ENCODE data around the gene PRMT2. TPM values are rescaled to one million over a fixed set of nuclear protein-coding genes. Genes with fewer than 3 reads are reported as not detected.

The PRMT2 gene
- total and polyA plus RNA-seq, 2 donors: 83.9 to 98.8 TPM

DNA sequence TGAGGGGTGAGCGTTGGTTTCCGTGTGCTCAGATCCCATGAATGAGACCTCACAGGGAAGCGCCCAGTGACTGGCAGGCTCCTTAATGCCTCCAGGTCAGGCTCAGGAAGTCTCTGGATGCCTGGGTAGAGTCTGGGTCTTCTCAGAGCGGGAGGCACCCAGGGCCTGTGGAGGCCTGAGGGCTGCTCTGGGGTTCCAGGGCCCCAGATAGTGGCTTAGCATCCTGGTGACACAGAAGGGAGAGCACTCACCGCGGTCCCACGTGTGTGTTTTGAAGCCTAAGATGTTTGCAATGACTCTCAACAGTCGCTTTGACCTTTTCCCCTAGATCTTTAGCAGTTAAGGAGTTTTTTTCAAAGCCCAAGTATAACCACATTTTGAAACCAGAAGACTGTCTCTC is 25.0 kb downstream of the PRMT2 start:
- Histone ChIP-seq H3K27ac (ENCODE audit: low read depth in 1 of 2, low read length in 1 of 2) (no peak overlapping the region), H3K36me3 (ENCODE audit: control insufficient read depth in 2 of 2, insufficient read depth in 2 of 2, low read length in 1 of 2) (peaks cover 6 to 10% of the 10 kb centered on the region in 2 donors), H3K4me1 (ENCODE audit: control insufficient read depth in 2 of 2, insufficient read depth in 2 of 2, low read length in 2 of 2) (no peaks in the 10 kb centered on the region), H3K27me3 (ENCODE audit: control insufficient read depth in 2 of 2, insufficient read depth in 1 of 2, low read length in 1 of 2) (no peaks in the 10 kb centered on the region), H3K4me3 (ENCODE audit: low read length in 2 of 2) (no peak overlapping the region), H3K9me3 (ENCODE audit: control insufficient read depth in 2 of 2, insufficient read depth in 1 of 2, low read length in 1 of 2) (peaks cover 0 to 1% of the 10 kb centered on the region in 2 donors)
- peak in 1 of 9 donors; percentile 13 for DNase-seq (ENCODE audit: low read depth in 6 of 9, low spot score in 9 of 9)
- 96% methylated on average over 8 of the region's 8 CpGs for WGBS

DNA sequence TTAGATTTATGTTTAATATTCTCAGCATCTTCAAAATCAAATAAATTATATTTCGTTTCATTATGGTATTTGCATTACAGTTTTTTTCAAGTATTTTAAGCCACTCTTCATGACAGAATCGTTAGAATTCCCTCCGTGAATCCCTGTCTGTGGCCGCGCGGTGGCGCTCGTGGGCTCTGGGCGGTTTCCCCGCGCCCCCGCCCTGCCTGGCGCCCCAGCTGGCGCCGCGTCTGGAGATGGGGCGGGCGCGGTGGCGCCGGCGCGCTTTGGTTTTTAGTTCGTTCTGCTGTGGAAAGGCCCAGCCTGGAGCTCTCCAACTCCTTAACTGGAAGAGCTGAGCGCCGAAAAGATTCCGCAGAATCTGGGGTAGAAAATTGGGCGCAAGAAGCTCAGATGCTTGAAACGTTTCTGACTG is 25.7 kb downstream of the PRMT2 start:
- Histone ChIP-seq H3K36me3 (ENCODE audit: control insufficient read depth in 2 of 2, insufficient read depth in 2 of 2, low read length in 1 of 2) (peaks cover 6 to 10% of the 10 kb centered on the region in 2 donors), H3K4me1 (ENCODE audit: control insufficient read depth in 2 of 2, insufficient read depth in 2 of 2, low read length in 2 of 2) (no peaks in the 10 kb centered on the region), H3K9me3 (ENCODE audit: control insufficient read depth in 2 of 2, insufficient read depth in 1 of 2, low read length in 1 of 2) (no peaks in the 10 kb centered on the region), H3K4me3 (ENCODE audit: low read length in 2 of 2) (no peak overlapping the region), H3K27me3 (ENCODE audit: control insufficient read depth in 2 of 2, insufficient read depth in 1 of 2, low read length in 1 of 2) (no peaks in the 10 kb centered on the region), H3K27ac (ENCODE audit: low read depth in 1 of 2, low read length in 1 of 2) (peak overlapping the region in 1 of 2 donors; percentile 9)
- DNase-seq (ENCODE audit: low read depth in 6 of 9, low spot score in 9 of 9): peak in 8 of 9 donors; percentile 39 to 79 (median 54)
- 64% methylated on average over 29 of the region's 29 CpGs for WGBS

DNA sequence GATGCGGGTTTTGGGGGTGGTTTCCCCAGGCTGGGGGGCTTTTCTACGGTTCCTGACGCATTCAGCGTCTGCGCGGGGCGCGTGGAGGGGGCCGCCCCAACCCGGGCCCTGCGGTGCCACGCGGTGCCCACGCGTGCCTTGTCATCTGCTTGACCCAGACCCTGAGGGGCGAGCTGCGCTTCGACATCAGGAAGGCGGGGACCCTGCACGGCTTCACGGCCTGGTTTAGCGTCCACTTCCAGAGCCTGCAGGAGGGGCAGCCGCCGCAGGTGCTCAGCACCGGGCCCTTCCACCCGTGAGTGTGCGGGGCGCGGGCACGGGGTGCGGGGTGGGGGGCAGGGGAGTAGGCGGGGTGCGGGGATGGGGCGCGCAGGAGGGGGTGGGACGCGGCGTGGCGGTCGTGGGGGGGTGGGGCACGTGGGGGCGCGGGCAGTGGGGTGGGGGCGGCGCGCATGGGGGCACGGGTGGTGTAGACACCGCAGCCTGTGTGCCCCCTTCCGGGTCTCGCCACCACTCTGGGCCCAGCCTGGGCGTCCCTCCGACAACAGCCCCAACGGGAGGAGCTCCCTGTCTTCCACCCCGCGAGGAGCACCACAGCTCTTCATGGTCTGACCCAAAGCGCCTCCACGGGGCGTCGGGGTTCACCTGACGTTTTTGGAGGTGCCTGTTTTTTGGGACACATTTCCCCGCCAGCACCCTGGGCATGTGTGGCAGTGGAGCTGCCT is 26.3 kb downstream of the PRMT2 start:
- Histone ChIP-seq H3K9me3 (ENCODE audit: control insufficient read depth in 2 of 2, insufficient read depth in 1 of 2, low read length in 1 of 2) (no peaks in the 10 kb centered on the region), H3K27me3 (ENCODE audit: control insufficient read depth in 2 of 2, insufficient read depth in 1 of 2, low read length in 1 of 2) (peaks cover 0 to 3% of the 10 kb centered on the region in 2 donors), H3K4me1 (ENCODE audit: control insufficient read depth in 2 of 2, insufficient read depth in 2 of 2, low read length in 2 of 2) (no peaks in the 10 kb centered on the region), H3K36me3 (ENCODE audit: control insufficient read depth in 2 of 2, insufficient read depth in 2 of 2, low read length in 1 of 2) (peaks cover 6 to 10% of the 10 kb centered on the region in 2 donors), H3K27ac (ENCODE audit: low read depth in 1 of 2, low read length in 1 of 2) (peak overlapping the region in 1 of 2 donors; percentile 9), H3K4me3 (ENCODE audit: low read length in 2 of 2) (no peak overlapping the region)
- WGBS: 91% methylated on average over 61 of the region's 61 CpGs
- no peak for DNase-seq (ENCODE audit: low read depth in 6 of 9, low spot score in 9 of 9)

DNA sequence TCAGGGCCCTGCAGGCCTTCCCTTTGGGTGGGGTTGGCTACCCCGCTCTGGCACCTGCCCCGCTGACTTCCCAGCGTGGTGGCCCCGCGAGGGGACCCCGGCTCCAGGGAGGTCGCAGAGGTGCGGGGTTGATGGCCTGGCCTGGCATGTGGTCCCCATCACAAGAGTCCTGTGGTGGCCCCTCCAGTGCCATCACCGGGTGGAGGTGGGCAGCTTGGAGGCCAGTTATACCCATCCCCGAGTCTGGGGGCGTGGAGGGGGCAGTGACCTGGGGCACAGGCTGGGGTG is 26.8 kb downstream of the PRMT2 start:
- DNase-seq (ENCODE audit: low read depth in 6 of 9, low spot score in 9 of 9): no peak
- Histone ChIP-seq H3K9me3 (ENCODE audit: control insufficient read depth in 2 of 2, insufficient read depth in 1 of 2, low read length in 1 of 2) (no peaks in the 10 kb centered on the region), H3K4me3 (ENCODE audit: low read length in 2 of 2) (no peak overlapping the region), H3K27me3 (ENCODE audit: control insufficient read depth in 2 of 2, insufficient read depth in 1 of 2, low read length in 1 of 2) (peaks cover 2 to 8% of the 10 kb centered on the region in 2 donors), H3K27ac (ENCODE audit: low read depth in 1 of 2, low read length in 1 of 2) (no peak overlapping the region), H3K36me3 (ENCODE audit: control insufficient read depth in 2 of 2, insufficient read depth in 2 of 2, low read length in 1 of 2) (peaks cover 6 to 10% of the 10 kb centered on the region in 2 donors), H3K4me1 (ENCODE audit: control insufficient read depth in 2 of 2, insufficient read depth in 2 of 2, low read length in 2 of 2) (peaks cover 1 to 4% of the 10 kb centered on the region in 2 donors)
- WGBS: 93% methylated on average over 11 of the region's 11 CpGs

DNA sequence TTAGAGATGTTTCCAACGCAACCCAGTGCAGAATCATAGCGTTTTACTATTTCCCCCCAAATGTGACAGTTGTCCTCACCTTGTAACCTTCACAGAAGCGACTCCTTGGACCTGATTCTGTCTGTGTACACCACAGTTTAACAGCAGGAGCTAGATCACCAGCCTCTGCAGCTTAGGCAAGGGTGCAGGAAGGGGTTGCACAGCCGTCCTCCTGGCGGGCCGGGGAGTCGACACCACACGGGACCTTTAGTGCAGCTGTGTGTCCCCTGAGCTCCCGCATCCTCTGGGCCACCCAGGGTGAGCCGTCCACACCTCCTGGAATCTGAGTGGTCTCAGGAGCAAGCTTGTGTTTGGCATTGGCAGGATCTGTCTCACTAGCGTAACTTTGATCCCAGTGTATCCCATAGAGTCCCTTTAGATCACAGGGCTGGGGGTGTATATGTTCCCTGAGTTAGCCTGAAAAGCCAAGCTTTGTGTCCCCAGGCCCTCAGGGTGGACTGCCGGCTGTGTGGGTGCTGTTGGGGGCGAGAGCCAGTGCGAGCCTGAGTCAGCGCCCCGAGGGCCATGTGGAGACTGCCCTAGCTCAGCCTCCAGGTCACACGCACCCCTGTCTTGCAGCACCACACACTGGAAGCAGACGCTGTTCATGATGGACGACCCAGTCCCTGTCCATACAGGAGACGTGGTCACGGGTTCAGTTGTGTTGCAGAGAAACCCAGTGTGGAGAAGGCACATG is 27.5 kb downstream of the PRMT2 start:
- Histone ChIP-seq H3K36me3 (ENCODE audit: control insufficient read depth in 2 of 2, insufficient read depth in 2 of 2, low read length in 1 of 2) (peaks cover 6 to 10% of the 10 kb centered on the region in 2 donors), H3K27ac (ENCODE audit: low read depth in 1 of 2, low read length in 1 of 2) (no peak overlapping the region)
- 96% methylated on average over 21 of the region's 21 CpGs for WGBS

DNA sequence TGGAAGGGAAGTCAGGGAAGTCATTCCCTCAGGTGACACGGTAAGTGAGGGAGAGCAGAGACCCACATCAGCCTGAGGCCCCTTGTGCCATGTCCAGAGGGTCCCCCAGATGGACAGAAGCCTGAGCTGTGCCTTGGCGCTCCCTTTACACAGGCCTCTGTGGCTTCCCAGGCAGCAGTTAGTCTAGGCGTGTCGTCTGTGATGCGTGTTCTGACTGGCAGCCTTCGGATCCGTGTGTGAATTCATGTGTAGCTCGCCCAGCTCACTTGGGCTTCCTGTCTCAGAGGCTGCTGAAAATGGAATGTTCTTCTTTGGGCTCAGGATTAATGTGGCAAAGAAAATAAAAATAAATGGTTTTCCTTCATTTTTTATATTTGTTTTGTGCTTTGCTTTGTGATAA is 28.3 kb downstream of the PRMT2 start:
- H3K9me3 ChIP-seq (ENCODE audit: control insufficient read depth in 2 of 2, insufficient read depth in 1 of 2, low read length in 1 of 2): no peaks in the 10 kb centered on the region
- peaks cover 6 to 8% of the 10 kb centered on the region in 2 donors for H3K36me3 ChIP-seq (ENCODE audit: control insufficient read depth in 2 of 2, insufficient read depth in 2 of 2, low read length in 1 of 2)
- WGBS: 91% methylated on average over 8 of the region's 8 CpGs
- H3K4me3 ChIP-seq (ENCODE audit: low read length in 2 of 2): no peak overlapping the region
- DNase-seq (ENCODE audit: low read depth in 6 of 9, low spot score in 9 of 9): no peak
- peaks cover 7 to 8% of the 10 kb centered on the region in 2 donors for H3K4me1 ChIP-seq (ENCODE audit: control insufficient read depth in 2 of 2, insufficient read depth in 2 of 2, low read length in 2 of 2)
- peaks cover 11 to 18% of the 10 kb centered on the region in 2 donors for H3K27me3 ChIP-seq (ENCODE audit: control insufficient read depth in 2 of 2, insufficient read depth in 1 of 2, low read length in 1 of 2)
- no peak overlapping the region for H3K27ac ChIP-seq (ENCODE audit: low read depth in 1 of 2, low read length in 1 of 2)

More for the DNA sequence above, 27.5 kb downstream of the PRMT2 start:
- no peaks in the 10 kb centered on the region for H3K9me3 ChIP-seq (ENCODE audit: control insufficient read depth in 2 of 2, insufficient read depth in 1 of 2, low read length in 1 of 2)
- peaks cover 7 to 15% of the 10 kb centered on the region in 2 donors for H3K27me3 ChIP-seq (ENCODE audit: control insufficient read depth in 2 of 2, insufficient read depth in 1 of 2, low read length in 1 of 2)
- DNase-seq (ENCODE audit: low read depth in 6 of 9, low spot score in 9 of 9): no peak
- peaks cover 7% of the 10 kb centered on the region in 2 donors for H3K4me1 ChIP-seq (ENCODE audit: control insufficient read depth in 2 of 2, insufficient read depth in 2 of 2, low read length in 2 of 2)
- H3K4me3 ChIP-seq (ENCODE audit: low read length in 2 of 2): no peak overlapping the region

DNA sequence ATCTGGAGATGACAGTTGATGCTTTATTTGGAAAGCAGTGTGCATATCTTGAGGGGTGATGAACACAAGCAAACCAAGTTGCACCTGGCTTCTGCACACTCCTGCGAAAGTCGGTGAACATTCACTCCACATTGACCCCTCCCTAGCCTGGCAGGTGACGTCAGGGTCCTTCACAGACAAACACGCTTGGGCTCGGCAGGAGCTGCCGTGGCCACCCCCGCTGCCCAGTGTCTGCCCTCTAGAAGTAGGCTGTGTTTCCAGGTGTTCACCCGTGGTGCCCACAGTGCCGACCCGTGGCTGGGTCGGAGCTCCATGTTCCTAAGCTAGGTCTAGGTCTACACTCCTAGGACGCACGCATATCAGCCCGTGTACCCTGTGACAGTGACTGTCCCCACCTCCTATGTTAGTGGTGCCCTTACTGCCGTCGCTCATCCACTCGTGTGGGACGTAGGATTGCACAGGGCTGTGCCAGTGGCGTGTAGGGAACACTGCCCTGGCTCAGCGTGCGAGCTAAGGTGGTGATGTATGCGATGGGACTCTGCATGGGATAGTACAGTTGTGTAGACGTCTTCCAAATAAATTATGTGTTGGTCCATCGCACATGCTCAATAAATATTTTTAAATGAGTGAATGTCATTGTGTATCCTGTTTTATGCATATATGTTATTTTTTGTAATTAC is 29.0 kb downstream of the PRMT2 start:
- DNase-seq (ENCODE audit: low read depth in 6 of 9, low spot score in 9 of 9): no peak
- no peak overlapping the region for H3K27ac ChIP-seq (ENCODE audit: low read depth in 1 of 2, low read length in 1 of 2)
- peaks cover 12 to 21% of the 10 kb centered on the region in 2 donors for H3K27me3 ChIP-seq (ENCODE audit: control insufficient read depth in 2 of 2, insufficient read depth in 1 of 2, low read length in 1 of 2)
- peaks cover 7 to 8% of the 10 kb centered on the region in 2 donors for H3K4me1 ChIP-seq (ENCODE audit: control insufficient read depth in 2 of 2, insufficient read depth in 2 of 2, low read length in 2 of 2)
- H3K9me3 ChIP-seq (ENCODE audit: control insufficient read depth in 2 of 2, insufficient read depth in 1 of 2, low read length in 1 of 2): no peaks in the 10 kb centered on the region
- peaks cover 4 to 6% of the 10 kb centered on the region in 2 donors for H3K36me3 ChIP-seq (ENCODE audit: control insufficient read depth in 2 of 2, insufficient read depth in 2 of 2, low read length in 1 of 2)
- WGBS: 95% methylated on average over 24 of the region's 24 CpGs
- H3K4me3 ChIP-seq (ENCODE audit: low read length in 2 of 2): no peak overlapping the region

DNA sequence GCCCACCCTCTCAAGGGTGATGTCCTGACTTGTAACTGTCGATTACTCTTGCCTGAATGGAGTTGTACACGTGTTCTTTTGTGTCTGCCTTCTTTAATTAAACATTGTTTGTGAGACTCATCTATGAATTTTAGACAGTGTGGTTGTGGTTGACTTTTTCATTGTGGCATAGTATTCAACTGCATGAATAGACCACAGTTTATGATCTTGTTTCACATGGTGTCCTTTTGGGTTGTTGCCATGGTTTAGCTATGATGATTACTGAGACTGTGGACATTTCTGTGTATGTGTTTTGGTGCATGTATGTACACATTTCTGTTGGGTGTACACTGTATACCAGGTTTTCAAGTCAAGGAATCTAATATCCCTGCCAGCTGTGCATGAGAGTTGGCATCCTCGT is 30.1 kb downstream of the PRMT2 start:
- Histone ChIP-seq H3K4me1 (ENCODE audit: control insufficient read depth in 2 of 2, insufficient read depth in 2 of 2, low read length in 2 of 2) (peaks cover 7 to 8% of the 10 kb centered on the region in 2 donors), H3K36me3 (ENCODE audit: control insufficient read depth in 2 of 2, insufficient read depth in 2 of 2, low read length in 1 of 2) (peaks cover 4 to 6% of the 10 kb centered on the region in 2 donors), H3K4me3 (ENCODE audit: low read length in 2 of 2) (no peak overlapping the region), H3K9me3 (ENCODE audit: control insufficient read depth in 2 of 2, insufficient read depth in 1 of 2, low read length in 1 of 2) (no peaks in the 10 kb centered on the region), H3K27ac (ENCODE audit: low read depth in 1 of 2, low read length in 1 of 2) (no peak overlapping the region), H3K27me3 (ENCODE audit: control insufficient read depth in 2 of 2, insufficient read depth in 1 of 2, low read length in 1 of 2) (peaks cover 14 to 29% of the 10 kb centered on the region in 2 donors)
- 94% methylated on average over 3 of the region's 3 CpGs for WGBS
- DNase-seq (ENCODE audit: low read depth in 6 of 9, low spot score in 9 of 9): no peak

Measured in thymus (tissue), 11 donors.